ENCODE data around the gene EVA1C. TPM values are rescaled to one million over a fixed set of nuclear protein-coding genes. Genes with fewer than 3 reads are reported as not detected.
A peak's percentile ranks its signal among the peaks of the same experiment; 100 is the strongest.

Gene EVA1C
- total RNA-seq, 2 donors from 2014 or later: 45.7 to 48.6 TPM

DNA sequence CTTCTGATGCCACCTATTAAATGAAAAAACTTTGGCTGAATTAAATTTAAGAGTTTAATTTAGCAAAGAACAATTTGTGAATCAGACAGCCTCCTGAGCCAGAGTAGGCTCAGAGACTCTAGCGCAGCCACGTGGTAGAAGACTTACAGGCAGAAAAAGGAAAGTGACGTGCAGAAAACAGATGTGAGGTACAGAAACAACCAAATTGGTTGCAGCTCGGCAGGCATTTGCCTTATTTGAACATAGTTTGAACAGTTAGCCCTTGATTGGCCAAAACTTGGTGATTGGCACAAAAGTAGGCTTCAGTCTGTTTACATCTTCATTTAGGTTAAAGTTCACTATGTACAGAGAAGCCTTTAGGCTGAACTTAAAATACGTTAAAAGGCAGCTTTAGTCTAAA, 149.9 kb downstream of the EVA1C start:
- WGBS: 59% methylated on average over 5 of the region's 5 CpGs
- Histone ChIP-seq H3K27me3 (replicated peaks; ENCODE audit: insufficient read depth) (no peaks in the 10 kb centered on the region), H3K4me1 (replicated peaks) (no peaks in the 10 kb centered on the region), H3K36me3 (no peaks in the 10 kb centered on the region), H3K4me3 (no peak overlapping the region), H3K9me3 (no peaks in the 10 kb centered on the region), H3K27ac (peak overlapping the region; percentile 47 to 56)
- peak in 3 of 4 experiments; percentile 30 to 54 (median 32) for TF ChIP-seq CTCF (IDR thresholded peaks at IDR 0.05)
- TF ChIP-seq POLR2AphosphoS5 (IDR thresholded peaks at IDR 0.05): peak; percentile 30
- no peak for TF ChIP-seq POLR2A (IDR thresholded peaks at IDR 0.05)
- intact Hi-C loops (cut with DNase I): loop anchor here (10.0 kb wide), 2 partner anchors 68 to 238 kb away; no protein-coding TSS in a partner anchor
- DNase-seq (ENCODE audit: low spot score): peak; percentile 27

DNA sequence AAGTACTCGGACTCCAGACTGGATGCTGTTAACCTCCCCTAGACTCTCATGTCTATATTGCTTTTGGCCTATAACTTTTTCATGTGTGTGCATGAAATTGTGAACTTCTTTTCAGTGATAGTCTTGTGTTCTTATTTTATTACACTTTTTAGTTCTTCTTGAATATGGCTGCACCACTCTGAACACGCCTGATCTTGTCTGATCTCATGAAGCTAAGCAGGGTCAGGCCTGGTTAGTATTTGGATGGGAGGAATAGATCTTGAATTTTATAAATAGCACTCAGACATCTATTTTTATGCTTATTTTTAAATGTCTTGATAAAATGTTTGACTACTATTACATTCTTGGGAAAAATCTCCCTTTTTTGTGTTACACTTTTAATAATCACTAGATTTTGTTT, 150.4 kb downstream of the EVA1C start:
- H3K36me3 ChIP-seq: no peaks in the 10 kb centered on the region
- 84% methylated on average over 2 of the region's 2 CpGs for WGBS
- no peak overlapping the region for H3K4me3 ChIP-seq
- intact Hi-C loops (cut with DNase I): loop anchor here (10.0 kb wide), 2 partner anchors 68 to 238 kb away; no protein-coding TSS in a partner anchor
- DNase-seq (ENCODE audit: low spot score): no peak
- no peaks in the 10 kb centered on the region for H3K27me3 ChIP-seq (replicated peaks; ENCODE audit: insufficient read depth)
- peak overlapping the region; percentile 47 to 56 for H3K27ac ChIP-seq
- no peak for TF ChIP-seq CTCF (IDR thresholded peaks at IDR 0.05)
- no peak for TF ChIP-seq POLR2AphosphoS5 (IDR thresholded peaks at IDR 0.05)
- TF ChIP-seq POLR2A (IDR thresholded peaks at IDR 0.05): no peak
- no peaks in the 10 kb centered on the region for H3K4me1 ChIP-seq (replicated peaks)
- no peaks in the 10 kb centered on the region for H3K9me3 ChIP-seq

Small RNA genes lying within 50 kb of the gene (small RNA-seq; reads per million reads assigned to genes)
- gene RF00438 (0 reads per million in 2 donors), gene RNA5SP490 (0 reads per million in 2 donors), gene SNORA80A (45.5 to 113 reads per million in 2 donors)

Other genes starting within 250 kb of the EVA1C start
- gene MIS18A, start 133.7 kb upstream of the EVA1C start, total RNA-seq: 10 to 100 TPM; 10.7 to 17.8 TPM
- gene MRAP, start 113.9 kb upstream of the EVA1C start, total RNA-seq: 1 to 10 TPM in 1 of 2 donors, not detected in 1; 4.7 TPM
- gene URB1, start 19.7 kb upstream of the EVA1C start, total RNA-seq: 10 to 100 TPM; 33.4 to 41.4 TPM
- gene TCP10L, start 172.8 kb downstream of the EVA1C start, total RNA-seq: 10 to 100 TPM in 1 of 2 donors, 1 to 10 TPM in 1; 1.9 to 17.8 TPM
- 10 to 100 TPM; 43.4 to 44.5 TPM for gene CFAP298, start 199.7 kb downstream of the EVA1C start, total RNA-seq